Right forelimb (tissue), 1 donor: ENCODE results near the gene KCTD5.
"Not testable (repeated sequence)": the region's sequence is repeated elsewhere in the genome, so short reads cannot be mapped to it uniquely, and the experiment has no call there.

Source experiments
- DNase-seq: peaks from one replicate; pipeline ENCODE4 v3.0.0-alpha.2; 2018

Gene KCTD5

DNA sequence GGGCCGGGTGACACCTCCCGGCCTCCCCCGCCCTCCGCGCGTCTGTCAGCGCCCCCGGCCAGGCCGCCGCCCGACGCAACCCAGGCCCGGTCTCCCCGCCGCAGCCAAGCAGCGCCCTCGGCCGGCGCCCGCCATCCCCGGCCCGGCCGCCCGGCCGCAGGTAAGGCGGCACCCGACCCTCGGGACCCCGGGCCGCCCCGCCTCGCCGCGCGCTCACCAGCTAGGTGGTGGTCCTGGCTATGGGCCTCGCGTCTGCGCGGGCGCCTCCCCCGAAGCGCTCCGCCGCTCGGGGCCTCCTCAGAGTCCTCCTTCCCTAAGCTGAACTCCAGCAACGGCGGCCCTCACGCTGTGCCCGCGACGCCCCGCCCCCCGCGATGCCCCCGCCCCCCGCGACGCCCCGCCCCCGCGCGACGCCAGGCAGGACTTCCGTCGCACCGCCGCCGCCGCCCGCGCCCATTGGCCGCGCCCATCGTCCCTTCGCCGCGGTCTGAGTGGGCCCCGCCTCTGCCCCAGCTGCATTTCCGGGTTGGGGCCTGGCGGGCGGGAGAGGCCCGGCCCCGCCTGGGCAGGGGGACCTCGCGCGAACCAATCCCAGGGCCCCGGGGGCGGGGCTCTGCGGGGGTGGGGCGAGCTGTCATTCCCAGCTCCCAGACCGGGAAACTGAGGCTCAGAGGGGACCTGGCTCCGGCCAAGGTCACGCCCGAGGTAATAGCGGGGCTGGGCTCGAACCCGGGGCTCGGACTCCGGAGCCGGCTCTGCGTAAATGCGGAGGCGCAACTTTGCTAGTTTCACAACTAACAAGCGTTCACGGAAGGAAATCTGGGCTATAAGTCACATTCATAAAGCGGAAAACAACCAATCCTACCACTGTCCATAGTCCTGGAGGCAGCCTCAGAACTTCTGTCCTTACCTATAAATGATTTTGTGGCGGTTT is 9.0 kb upstream of the KCTD5 start:
- peak; percentile 98 for DNase-seq

DNA sequence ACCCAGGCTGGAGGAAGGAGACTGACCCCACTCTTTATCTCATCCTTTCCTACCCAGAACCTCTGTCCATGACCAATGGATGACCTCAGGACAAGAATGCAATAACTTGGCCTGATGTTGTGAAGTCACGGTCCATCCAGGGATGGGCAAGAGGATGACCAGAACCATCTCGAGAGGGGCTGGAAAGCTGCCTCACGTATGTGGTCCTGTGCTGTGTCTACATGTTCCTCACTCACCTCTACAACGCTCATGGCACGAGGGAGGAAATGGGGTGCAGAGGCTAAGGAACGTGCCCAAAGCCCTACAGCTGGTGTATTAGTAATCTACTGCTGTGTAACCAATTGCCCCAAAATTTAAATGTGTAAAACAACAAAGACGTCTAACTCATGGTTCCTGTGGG is 7.3 kb upstream of the KCTD5 start:
- DNase-seq: no peak

DNA sequence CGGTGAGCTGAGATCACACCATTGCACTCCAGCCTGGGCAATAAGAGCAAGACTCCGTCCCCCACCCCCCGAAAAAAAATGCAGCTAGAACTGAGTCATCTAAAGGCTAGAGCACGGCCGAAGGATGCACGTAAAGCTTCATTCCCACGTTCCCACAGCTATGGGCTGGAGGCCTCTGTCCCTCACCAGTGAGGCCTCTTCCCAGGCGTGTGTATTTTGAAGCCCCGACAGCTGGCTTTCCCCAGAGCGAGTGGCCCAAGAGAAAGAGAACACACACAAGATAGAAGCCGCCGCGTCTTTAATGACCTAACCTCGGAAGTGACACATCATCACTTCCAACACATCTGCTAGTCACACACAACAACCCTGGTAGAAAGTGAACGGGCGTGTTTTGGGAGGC is 6.6 kb upstream of the KCTD5 start:
- DNase-seq: no peak

DNA sequence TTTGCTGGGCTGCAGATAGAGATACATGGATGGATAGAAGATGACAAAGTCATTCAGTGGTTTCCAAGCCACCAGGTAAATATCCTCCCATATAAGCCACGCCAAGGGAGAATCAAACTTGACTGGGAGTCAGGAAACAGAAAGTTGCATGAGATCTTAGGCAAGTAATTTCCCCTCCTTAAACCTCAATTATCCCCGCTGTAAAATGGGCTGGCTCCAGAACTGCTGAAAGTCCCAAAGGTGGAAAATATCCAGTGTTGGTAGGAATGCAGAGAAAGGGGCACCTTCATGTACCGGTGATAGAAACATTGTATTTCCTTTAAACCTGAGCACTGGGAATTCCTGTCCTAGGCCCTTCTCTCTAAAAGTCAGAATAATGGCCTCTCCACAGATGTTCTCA is 5.4 kb upstream of the KCTD5 start:
- DNase-seq: not testable (repeated sequence)

DNA sequence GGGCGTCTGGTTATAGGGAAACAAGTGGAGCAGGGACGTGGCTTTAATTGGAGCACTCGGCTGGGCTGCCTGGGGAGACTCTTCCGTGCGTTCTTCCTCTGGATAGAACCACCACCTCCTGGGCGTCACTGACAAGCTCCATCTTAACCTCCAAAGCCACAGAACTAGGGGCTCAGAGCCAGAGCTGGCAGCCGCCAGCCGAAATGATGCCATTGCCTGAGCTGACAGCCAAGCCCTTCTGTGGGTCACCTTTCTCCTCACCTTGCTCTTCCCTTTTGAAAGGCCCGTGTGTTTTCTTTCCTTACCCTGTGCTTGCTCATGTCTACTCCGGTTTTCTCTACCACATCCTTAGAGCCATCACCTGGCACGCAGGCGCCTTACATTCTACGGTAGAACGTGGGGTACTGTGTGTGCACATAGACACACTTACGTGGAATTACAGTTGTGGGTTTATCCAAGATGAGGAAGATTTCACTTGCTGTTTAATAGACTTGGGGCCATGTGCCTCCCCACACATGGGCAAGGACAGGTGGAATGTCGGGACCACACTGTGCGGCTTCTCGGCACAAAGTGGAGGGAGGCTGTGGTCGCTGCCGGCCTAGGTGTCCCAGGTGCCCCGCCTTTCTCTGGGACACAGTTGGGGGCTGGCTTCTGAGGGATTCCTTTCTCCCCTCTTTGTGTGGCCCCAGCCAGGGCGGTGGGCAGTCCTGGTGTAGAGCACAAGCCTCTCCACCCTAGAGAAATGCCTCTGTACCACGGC is 3.9 kb upstream of the KCTD5 start:
- not testable (repeated sequence) for DNase-seq

DNA sequence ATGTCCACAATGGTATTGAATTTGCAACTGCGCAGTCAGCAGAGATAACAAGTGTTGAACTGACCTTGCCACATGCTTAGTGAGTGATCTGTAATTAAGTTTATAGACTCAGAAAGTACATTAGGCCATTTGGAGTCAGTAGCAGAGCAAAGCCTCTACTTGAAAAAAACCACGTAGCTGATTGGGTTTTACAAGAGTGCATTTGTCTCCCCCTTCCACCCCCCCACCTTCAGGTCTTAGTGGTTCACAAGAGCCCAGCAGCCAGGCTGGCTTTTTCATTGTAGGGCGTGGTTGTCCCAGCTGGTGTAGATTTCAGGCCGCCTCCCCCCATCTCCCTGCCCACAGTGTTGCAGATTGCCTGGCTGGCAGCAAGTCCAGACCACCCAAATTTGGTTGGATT is 2.4 kb upstream of the KCTD5 start:
- not testable (repeated sequence) for DNase-seq

DNA sequence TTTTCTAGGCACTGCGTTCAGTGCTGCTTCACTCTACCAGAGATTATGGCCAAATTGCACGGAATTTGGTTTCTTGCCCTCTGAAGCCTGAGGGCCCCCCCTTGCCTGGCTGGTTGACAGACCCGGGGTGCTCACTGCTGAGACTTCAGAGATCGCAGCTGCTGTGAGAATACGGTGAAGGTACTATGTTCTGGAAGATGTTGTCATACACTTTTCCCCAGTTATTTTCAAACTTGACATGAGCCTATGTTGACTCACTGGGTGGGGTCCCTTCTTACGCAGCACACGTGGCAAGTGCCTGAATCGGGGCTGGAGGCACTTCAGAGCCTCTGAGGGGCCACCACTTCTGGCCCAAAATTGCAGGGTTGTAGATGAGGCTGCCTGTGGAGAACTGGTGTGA is 2.0 kb upstream of the KCTD5 start:
- not testable (repeated sequence) for DNase-seq

DNA sequence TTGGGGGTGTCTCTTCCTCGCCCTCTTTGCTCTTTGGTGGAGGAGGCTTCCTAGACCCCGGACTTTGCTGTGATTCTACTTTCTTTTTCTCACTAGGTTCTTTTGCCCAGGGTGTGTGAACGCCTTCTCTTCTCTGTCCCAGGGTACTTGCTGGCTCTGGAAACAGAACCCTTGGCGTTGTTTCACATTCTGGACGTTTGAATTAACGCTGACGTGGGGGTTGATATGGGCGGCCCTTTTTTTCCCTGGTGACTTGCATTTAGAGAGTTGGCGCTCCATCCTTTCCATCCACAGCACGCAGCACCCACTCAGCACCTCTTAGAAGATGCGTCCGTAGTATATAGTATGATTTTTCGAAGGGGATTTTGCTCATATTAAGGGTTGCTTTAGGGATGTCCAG is 718 bp downstream of the KCTD5 start:
- not testable (repeated sequence) for DNase-seq

DNA sequence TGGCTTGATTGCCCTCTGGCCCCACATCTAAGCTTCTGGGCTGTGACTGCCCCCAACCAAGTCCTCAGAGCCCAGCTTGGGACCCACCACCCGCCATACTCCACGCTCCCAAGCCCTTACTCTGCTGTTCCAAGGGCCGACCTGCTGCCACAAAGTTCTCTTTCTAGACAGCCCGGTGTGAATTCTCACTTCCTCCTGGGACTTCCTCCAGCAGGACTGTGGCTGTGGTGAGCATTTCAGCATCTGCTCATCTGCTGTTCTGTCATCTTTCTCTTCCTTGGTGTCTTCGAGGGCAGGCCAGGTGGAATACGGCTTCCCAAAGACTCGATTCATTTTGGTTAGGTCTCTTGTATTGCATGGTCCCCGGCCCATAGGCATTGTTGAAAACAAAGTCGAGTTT is 3.8 kb downstream of the KCTD5 start:
- not testable (repeated sequence) for DNase-seq

DNA sequence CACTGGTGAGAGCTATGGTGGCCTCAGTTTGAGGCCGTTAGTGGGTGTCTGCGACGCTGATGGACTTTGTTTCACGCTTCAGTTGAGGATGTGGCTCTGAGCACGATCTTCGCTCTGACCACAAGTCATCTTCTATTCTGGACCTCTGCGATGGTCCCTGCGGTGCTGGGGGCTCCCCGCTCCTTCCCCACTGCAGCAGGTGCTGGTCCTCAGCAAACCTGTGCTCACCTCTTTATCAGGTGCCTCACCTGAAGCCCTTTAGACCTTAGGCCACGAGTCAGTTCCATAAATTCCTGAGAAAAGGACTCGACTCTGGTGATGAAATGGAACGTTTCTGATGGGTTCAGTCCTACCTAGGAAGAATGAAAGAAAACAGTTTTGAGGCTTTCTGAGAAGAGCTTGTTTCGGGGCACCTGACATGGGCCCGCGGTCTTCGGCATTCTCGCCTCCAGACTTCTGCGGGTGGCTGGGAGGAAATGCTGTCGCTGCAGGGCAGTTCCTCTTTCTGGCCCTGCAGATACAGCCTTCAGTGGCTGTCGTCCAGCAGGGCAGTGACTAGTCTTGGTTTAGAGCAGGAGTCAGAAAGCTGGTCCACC is 4.7 kb downstream of the KCTD5 start:
- no peak for DNase-seq

DNA sequence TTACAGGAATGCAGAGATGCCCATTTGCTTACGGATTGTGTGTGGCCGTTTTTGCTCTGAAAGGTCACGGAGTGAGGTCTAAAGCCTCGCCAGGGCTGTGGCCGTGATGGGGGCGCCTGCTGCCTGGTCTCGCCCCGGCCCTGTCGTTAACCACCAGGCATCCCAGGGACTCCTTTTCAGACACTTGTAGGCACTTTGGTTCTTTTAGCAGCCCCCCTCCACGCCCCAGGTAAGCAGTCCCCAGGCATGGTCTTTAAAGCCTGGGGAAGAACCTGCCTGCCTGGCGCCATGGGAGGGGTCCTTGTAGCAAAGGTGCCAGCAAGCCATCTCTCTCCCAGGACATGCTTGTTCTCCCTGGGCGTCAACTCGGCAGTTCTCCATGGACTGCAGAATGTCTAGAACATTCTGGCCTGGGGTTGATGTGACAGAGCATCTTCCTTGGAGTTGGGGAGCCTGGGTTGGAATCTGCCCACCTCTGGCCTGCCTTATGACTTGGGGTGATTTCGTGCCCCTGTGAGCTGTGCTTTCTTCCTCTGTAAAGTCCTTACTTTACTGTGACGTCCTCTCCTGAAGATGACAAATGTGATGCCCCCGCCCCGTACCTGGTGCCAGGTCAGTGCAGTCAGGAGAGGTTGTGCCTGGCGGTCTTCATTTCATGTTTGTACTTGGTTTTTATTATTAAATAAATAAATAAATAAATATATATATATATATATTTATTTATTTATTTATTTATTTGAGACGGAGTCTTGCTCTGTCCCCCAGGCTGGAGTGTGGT is 5.4 kb downstream of the KCTD5 start:
- DNase-seq: no peak

DNA sequence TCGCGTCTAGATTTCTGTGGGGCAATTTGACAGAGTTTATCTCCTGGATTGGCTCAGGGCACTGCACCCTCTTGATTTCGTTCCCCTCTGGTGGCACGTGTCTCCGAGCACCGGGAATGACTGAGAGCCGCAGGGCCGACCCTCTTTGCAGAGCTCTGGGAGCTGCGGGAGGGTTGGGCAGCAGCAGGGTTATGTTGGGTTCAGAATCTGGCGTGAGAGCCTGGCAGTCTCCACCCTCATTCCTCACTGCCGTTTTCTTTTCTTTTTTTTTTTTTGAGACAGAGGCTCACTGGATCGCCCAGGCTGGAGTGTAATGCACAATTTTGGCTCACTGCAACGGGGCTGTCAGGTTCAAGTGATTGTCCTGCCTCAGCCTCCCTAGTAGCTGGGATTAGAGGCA is 7.1 kb downstream of the KCTD5 start:
- not testable (repeated sequence) for DNase-seq

DNA sequence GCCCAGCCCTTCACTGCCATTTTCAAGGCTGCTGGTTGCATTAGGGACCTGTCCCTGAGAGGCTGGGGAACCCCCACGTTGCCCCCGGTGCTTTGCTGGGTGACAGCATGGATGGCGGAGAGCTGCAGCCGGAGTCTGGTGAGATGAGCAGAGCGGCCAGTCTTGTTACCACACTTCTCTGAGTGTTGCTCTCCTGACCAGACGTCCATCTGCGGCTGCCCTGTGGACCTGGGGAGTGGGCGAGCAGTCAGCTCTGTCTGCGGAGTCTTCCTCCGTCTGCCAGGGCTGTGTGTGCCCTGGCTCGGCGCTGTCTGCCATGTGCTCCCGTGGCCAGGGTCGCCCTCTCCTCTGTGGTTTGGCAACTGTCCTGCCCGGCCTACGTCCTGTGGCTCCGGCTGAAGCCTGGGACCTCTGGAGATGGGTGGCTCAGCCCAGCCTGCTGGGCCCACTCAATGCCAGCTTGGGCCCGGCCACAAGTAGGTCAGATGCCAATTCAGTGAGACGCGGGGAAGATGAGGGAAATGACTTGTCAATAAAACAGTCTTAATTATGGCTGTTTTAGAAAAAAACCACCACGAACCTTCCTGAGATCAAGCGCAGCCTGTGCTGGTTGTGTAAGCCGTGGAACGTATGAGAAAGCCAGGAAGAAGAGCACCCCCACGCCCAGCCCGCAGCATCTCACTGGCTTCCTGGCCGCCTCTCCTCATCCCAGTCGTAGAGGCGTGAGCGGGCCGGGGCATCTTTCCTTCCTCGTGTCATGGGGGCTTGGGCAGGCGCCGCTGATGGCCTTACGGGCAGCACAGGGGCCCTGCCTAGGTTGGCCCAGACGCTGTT is 7.9 kb downstream of the KCTD5 start:
- DNase-seq: no peak

DNA sequence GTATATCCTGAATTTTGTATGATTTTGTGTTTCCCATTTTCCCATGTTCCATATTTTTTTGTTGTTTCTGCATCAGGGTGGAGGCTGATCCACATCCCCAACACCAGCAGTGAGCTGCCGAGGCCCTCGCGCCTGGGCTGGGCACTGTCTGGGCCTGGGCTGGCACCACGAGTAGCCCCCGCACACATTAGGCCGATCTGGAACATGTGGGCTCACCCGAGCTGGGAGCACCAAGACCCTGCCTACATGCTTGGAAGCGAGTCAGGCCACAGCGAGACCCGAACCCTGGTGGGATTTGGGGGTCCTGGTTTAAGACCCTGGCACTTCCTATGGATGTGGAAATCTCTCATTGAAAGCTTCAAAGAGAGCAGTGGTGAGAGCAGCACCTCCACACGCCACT is 8.5 kb downstream of the KCTD5 start:
- no peak for DNase-seq

DNA sequence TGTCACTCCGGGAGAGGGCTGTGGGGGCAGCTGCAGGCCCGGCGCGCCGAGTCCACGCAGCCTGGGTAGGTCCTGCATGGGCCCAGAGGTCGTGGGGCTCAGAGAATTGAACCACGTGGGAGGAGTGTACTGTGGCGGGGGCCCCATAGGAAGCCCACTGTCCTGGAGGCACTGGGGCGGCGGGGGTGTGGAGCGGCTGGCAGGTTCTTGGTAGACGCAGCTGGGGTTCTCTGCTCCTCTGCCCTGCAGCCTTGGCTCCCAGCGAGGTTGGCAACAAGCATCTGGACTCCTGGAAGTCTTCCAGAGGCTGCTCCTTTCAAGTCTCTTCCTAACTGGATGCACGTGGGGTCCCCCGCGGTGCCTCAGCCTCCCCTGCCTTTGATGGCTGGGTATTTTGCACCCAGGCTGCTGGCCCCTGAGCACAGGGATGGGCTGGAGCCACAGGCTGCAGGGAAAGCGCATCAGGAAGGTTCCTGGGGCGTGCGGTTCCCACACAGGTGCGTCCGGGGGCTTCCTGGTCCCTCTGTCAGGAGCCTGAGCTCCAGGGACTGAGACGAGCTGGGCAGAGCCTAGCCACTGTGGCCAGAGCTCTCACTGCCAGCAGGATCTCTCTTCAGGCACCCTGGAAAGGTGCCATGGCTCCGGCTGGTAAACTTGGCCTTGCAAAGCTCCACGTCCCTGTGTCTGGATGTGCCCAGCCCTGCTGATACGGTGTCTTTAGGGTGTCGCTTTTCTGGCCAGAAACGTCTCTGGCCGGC is 9.3 kb downstream of the KCTD5 start:
- no peak for DNase-seq

DNA sequence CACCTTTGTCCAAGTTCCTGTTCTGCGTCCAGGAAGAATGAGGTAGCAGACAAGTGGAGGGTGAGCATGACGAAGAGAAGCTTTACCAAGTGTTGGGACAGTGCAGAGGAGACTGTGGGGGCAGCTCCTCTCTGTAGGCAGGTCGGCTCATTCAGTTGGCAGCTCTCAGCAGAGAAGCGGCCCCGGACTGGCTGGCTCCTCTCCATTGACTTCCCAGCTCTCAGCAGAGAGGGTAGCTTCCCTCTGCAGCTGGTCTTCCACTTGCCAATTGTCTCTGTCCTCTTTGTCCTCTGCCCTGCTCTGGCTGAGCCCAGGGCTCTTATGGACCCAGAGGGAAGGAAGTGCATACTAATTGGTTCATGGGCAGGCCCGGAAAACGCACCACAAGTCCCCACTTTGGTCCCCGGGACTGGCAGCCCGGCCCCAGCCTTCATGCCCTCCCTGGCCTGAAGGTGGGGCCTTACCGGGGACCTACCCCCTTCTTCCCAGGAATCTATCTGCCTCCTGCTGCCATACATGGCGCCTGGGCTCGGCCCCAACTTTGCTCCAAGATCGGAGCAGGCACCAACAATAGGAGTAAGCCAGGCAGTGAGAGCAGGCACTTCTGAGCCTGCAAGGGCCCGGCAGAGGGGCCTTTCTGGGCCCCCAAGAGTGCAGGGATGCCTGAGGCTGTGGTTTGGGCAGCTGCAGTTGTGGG is 10.1 kb downstream of the KCTD5 start:
- no peak for DNase-seq

DNA sequence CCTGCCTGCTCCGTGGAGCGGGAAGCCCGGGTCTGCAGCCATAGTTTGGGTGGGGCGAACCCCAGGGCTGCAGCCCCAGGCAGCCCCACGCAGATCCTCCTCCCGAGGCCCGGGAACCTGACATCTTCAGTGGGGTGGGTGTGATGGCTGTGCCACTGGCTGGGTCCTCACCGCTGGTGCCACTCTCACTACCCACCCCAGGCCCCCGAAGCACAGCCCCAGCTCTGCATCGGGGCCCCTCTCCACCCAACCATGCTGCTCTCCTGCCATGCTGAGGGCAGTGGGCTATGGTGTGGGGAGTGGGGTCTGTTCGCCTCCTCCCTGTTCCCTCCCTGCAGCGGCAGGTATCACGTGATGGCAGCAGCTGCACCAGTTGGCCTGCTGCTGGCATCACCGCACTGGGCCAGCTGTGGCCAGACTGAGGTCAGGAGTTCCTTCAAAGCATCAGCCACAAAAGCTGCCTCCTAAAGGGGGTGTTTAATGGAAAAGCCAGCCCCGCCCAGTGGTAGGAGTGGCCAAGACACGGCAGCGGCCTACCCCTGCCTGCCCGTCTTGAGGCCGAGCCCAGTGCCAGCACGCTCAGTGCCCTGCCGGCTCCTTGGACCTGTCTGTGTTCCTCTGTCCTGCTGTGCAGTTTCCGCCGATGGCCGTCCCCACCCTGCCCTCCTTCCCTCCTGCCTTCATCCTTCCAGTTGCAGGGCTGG is 10.8 kb downstream of the KCTD5 start:
- peak; percentile 60 for DNase-seq

DNA sequence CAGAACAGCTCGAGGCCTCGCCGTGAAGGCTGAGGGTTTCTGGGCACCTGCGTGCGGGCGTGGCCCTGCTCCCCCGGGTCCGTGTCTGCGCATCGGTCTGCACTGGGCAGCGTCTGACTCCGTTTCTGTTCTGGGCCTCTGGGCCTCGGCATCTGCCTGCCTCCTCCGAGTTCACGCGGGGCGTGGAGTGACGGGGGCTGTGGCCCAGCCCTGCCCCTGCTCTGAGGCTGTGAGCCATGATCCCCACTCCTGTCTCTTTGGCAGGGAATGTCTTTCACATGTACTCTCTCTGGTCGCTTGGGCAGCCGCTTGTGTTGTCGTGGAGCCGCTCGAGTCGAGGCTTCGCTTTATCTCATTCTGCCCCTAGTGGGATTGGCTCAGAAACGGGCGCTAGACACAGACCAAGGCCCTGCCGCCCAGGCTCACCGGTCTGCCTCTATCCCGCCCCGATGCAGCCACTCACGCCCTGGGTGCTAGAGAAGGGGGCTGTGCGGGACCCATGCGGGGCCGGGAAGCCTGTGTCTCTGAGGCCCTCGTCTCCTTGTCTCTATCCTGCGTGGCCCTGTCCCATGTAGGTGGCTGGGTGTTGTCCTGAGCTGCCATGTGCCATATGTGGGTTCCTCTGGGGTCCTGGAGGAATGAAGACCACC is 14.4 kb downstream of the KCTD5 start:
- DNase-seq: not testable (repeated sequence)

DNA sequence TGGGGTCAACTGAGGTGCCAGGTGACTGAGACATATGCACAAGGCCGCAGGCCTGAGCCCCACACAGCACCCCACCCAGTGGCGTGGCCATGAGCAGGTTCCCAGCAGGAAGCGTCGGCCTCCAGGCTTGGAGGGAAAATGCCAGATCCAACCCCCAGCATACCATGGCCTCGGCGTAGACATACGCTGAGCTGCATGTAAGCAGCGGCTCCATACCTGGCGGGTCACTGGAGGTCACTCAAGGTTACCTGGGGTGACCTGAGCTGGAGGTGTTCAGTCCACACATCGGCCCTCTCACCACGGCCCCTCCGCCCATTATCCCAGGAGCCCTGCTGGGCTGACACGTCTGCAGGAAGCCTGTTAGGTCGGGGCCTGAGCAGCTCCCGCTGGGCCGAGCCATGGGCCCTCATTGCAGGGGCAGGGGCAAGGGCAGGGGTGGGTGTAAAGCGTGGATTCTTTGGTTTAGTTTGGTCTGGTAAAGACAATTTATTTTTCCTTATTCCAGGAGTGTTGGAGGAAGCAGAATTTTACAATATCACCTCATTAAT is 15.2 kb downstream of the KCTD5 start:
- no peak for DNase-seq
